Activated T-cell treated with anti-CD3 and anti-CD28 coated beads for 48 hours (primary cell): ENCODE data around the gene PTPRE.

Experiments
- DNase-seq: peaks from one replicate; pipeline ENCODE4 v3.0.0-alpha.2; 2020; ENCODE audit warnings: low read depth

PTPRE gene

DNA sequence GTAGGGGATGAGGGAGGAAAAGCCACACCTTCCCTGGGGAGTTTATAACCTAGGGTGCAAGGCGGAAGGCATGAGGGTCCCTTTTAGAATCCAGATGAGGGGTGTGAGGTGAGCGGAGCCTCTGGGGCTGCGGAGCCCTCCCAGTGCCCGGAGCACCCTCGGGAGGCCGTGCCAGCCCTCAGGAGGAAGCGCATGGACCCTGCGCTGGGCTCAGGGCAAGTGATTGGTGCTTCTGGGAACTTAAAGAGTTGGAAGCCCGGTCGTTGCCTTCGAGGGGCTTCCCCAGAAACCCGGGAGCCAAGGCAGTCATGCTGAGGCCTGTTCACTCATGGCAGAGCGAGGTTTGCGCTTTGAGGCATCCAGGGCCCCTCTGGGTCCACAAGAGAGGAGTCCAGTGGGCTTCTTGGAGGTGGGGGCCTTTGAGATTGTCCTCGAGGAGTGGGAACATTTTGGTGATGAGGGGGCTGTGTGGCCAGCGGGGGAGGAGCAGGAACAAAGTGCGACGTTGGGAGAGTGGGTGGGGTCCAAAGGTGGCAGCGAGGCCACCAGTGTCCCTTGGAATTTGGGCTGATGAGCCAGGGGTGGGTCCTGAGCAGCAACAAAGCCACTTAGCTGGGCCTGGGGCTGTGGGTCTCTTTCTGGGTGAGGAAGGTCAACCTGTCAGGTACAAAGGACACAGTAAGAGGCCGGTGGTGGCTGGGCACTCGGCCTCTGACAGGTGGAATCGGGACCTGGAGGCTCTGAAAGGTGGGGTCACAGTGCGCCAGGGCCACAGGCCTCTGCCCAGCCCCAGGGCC is 139.5 kb downstream of the PTPRE start:
- no peak for DNase-seq

DNA sequence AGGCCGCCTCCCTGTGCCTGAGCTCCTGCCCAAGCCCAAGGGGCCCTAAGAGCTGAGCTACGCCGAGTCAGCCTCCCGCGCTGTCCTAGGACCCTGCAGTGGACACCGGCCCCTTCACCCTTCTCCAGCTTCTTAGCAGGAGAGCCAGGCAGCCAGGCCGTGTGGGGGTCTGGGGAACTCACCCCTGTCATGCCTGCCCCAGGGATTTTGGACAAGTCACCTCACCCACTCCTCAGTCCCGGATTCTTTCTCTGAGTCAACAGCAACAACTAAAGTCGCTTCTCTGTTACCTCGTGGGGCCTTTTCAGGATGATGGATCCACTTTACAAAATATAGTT is 140.0 kb downstream of the PTPRE start:
- DNase-seq: no peak

DNA sequence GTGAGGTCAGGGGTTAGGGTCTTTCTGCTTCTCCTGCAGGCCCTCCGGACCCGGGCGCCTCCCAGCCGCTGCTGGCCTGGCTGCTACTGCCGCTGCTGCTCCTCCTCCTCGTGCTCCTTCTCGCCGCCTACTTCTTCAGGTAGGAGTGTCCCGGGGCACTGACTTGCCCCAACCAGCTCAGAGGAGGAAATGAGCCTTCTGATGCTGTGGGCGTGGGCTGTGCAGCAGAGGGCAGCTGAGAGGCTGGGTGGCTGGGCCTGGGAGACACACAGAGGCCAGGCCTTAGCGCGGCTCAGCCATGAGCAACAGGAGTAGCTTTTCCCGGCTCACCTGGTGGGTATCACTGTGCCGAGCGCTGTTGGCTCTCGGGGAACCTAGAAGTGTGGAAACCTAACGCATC is 140.4 kb downstream of the PTPRE start:
- DNase-seq: peak; percentile 75

DNA sequence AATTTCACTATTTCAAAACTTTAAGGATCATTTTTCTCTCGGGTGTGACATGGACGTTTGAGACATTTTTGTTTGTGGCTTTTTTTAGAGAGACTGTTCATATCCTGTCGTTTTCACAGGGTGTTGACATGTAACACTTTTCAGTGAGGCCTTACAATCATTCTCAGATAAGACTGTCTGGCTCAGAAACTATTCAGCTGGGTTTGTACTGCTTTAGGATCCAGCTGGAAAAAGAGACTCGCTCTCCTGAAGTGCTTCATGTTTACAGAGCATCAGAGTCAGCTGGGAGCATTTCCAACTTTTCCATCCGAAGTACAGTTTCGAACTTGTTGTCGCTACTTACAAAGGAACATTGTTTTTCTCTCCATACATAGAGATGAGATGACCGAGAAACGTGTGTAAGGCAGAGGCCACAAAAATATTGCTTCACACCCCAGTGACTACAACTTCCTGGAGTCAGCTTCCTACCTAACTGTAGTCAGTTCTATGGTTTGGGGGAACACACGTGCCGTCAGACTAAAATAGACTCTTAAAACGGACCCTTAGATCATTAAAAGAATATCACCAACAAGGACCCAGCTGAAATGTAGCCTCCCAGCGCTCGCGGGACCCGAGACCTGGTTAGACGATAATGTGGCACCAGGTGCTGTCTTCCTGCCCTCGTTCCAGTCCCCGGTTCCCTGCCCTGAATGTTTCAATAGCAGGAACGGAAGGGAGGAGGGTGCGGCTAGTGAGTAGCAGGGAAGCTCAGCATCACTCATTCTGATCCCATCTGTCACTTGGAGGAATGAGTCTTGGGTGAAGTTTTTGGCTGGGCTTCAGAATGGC is 141.3 kb downstream of the PTPRE start:
- no peak for DNase-seq

DNA sequence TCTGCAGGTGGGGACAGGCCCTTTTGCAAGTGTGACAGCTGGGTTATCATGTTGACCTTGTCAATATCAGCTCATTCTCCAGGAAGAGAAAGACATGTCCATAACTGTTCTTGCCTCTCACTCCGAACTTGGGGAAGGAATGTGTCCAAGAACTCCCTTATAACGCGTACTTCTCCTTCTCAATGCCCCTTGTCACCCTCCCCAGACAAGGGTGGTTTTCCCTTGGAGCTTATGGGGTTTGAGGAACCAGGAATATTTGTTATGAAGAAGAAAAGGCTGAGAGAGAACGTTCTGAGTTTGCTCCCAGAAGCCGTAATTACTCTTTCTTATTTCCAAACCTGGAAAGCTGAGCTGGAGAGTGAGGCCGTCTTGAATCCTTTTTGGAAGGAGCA is 141.9 kb downstream of the PTPRE start:
- no peak for DNase-seq

DNA sequence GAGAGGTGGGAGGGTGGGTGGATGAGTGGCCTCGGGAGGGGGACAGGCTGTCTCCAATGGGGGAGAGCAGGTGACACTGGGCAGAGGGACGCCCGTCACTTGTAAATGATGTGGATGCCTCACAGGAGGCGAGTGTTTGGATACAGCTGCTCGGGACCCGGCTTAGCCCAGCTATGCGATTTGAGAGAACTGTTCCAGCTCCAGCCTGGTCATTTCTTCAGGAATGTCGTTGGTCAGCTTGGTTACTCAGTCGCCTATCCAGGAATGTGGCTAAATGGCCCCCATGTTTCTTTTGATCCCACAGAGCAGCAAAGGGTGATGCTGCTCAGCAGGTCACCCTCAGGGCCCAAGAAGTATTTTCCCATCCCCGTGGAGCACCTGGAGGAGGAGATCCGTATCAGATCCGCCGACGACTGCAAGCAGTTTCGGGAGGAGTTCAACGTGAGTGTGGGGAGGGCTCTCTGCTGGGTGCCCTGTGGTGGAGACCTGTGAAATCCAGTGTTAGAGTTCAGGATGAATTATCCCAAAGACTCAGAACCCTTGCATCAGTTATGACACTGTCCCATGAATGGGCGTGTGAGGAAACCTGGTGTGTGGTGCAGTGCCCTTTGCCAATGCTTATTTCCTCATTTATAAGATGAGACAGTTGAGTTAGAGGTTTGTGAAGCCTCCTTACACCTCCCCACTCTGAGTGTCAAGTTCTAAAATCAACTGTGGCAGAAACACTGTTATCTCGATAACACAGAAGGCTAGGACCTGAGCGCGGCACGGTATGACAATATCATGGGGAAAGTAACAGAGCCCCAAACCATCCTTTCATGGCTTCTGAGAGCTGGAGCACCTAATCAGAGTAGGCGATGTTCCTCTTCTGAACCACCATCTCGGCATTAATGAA is 142.6 kb downstream of the PTPRE start:
- DNase-seq: no peak

DNA sequence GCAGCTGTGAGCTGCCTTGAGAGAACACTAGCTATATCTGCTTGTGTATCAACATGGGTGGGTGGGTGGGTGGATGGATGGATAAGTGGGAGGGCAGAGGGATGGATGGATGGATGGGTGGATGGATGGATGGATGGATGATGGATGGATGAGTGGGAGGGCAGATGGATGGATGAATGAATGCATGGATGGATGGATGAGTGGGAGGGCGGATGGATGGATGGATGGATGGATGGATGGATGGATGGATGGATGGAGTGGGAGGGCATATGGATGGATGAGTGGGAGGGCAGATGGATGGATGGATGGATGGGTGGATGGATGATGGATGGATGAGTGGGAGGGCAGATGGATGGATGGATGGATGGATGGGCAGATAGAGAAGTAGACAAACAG is 143.2 kb downstream of the PTPRE start:
- no peak for DNase-seq

DNA sequence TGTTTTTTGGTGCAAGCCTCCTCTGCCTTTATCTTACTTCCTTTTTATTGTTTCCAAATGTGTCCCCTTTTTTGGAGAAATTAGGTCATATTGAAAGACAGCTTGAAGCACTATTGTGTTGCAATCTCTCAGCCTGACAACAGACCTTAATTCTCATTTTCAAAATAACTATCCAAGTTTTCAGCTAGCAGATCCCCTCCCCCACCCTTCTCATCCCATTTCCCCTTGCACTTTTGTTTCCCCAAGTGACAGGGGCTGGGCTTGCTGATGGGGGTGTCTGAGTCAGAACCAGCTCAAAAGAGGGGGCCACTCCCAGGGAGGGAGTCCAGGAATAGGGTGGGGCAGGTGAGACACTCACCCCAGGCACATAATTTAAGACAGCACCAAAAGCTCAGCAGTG is 144.0 kb downstream of the PTPRE start:
- no peak for DNase-seq

DNA sequence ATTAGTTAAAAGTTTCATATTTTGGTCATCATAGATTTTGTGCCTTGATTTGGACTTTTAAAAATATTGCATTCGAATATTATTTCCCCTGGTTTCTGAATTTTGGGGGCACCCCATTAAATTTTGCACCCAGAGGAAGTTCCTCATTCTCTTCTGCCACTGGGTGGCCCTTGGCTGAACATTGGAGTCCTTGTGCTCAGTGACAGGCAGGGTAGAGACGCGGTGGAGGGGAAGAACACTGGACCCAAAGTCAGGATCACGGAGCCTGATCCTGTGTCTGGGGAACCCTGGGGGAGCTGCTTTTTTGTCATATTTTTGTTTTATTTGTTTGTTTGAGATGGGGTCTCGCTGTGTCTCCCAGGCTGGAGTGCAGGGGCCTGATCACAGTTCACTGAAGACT is 144.6 kb downstream of the PTPRE start:
- DNase-seq: no peak

DNA sequence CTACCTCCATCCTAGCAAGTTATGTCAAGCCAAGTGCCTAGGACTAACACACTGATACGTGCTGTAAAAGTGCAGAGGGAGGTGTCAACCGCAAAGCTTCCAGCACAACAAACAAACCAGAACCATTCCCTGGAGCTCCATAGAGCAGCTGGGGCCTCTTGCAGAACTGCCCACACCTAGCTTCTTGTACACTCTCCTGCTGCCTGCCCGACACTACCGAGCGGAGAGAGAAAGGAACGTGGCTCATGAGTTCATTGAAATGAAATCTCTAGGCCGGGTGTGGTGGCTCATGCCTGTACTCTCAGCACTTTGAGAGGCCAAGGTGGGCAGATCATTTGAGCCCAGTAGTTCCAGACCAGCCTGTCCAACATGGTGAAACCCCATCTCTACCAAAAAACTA is 145.8 kb downstream of the PTPRE start:
- DNase-seq: no peak

DNA sequence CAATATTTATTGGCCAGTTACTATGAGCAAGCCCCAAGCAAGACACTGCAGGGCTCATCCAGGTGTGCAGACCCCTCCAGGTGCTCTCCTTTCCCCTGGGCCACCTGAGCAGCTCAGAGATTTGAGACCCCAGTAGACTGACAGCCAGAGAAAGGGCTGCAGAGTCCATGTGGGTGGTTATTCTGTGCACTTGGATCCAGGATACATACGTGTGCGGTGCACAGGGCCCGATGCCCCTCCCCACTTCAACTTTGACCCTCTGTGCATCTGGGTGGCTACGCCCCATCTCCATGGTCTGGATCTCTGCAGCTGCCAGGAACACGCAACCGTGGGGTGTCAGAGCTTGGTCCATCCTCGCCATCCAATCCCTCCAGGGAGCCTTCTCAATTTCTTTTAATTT is 146.5 kb downstream of the PTPRE start:
- no peak for DNase-seq

DNA sequence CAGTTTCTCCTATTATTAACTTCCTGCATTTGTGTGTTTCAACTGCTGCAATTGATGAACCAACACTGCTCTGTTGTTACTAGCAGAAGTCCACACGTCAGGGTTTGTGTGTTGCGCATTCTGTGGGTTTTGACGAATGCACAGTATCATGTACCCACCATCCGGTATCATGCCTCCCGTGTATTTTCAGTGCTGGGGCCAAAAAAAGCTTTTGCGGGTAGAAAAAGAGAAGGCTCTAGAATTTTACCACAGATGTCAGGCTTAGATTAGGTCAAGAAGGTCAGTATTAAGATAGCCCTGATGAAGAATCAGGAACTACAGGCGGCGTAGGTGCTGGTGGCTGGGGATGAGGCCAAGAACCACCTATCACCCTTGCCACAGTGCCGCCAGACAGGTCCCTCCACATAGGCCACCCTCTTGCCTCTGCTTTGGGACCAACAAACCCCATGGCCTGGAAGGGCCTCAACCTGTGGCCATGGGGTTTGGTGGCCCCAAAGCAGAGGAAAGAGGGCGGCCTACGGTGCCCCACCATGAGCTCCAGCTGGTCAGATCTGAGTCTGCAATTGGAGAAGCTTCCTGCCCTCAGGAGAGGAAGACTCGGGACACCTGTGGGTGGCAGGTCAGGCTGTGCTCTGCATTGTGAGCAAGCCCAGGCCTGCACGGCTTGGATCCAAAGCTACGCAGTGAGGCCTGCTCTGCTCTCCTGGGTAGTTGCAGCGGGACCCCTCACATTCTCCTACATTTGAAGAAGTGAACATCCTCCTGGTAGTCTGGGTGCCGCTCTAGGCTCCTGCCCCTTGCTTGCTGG is 147.5 kb downstream of the PTPRE start:
- no peak for DNase-seq

DNA sequence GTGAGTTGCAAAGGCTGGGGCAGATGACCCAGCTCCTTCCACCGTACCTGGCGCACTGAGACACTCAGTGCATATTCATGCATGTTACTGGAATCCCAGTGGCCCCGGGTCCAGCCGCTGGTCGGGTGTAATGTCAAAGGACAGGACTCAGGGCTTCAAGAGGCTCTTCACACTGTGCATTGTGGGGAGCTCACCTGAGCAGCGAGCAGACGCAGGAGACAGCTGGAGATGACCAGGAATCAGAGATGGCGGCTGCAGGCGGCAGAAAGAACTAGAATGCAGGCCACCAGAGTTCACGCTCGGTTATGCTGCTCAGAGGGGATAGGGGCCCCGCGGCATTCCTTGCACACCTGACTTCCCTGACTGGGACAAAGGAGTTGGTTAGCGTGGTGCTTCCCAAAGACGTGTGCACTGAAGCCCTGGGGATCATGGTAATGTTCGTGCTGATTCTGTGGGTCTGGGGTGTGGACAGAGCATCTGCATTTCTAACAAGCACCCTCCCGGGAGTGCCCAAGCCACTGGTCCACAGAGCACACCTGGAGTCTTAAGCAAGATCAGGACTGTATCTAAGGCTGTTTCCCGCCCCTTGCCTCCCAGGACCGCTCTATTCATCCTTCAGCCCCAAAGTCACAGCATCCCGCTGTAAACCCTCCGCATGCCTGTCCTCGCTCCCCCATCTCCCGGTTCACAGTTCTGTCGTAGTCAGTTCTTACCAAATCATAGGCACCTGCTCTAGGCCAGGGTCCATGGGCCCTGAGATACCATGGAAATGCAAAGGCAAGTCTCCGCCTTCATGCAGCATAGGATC is 148.4 kb downstream of the PTPRE start:
- no peak for DNase-seq

DNA sequence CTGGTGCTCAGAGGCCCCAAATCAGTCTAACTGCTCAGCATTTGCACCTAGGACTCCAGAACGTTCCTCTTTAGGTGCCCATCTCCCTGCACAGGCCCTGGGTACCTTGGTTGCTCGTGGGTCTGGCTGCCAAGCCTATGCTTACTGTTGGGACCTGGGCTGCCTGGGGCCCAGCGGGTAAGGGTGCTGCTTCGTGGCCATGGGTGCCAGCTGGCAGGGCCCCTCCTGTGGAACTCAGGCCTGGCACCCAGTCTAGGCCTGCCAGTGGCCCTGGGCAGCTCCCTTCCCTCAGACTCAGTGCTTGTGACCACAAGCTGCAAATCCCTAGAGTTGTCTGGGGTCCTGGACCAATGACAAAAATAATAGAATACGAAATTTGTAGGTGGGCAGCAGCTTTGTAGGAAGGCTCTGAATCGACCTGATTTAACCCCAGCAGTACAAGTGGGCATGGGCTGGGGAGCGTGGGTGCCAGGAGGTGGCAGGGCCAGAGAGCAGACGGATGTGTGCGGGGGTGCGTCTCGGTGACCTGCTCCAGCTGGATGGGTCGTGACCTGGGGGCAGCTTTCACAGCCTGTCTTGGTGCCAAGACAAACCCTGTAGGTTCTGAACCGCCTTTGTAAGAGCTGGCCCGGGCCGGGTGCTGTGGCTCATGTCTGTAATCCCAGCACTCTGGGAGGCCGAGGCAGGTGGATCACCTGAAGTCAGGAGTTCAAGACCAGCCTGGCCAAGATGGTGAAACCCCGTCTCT is 149.6 kb downstream of the PTPRE start:
- DNase-seq: no peak

DNA sequence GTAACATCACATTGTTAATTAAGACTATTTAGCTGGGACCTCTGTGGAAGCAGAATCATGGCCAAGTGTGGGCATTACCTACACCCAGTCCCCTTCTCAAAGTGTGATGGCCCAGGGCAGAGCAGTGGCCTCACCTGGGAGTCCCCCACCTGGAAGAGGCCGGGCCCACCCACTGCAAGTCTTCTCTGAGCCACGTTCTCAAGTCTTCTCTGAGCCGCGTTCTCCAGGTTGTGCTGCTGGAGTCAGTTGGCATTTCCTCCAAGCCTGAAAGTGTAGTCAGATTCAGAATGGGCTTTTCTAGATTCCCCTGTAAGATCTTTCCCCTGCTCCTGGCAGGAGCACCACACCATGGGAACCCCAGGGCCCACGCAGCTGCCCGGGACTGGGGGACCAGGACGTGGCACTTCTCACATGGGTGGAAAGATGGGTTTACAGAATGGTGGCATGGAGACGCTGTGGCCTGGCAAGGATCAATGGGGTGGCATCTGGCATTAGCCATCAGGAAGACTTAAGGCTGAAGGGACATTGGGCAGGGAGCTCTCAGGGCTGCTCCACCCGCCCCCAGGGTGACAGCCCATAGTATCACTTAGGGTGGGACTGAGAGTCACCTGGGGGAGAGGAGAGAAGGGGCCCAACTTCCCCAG is 151.3 kb downstream of the PTPRE start:
- no peak for DNase-seq

DNA sequence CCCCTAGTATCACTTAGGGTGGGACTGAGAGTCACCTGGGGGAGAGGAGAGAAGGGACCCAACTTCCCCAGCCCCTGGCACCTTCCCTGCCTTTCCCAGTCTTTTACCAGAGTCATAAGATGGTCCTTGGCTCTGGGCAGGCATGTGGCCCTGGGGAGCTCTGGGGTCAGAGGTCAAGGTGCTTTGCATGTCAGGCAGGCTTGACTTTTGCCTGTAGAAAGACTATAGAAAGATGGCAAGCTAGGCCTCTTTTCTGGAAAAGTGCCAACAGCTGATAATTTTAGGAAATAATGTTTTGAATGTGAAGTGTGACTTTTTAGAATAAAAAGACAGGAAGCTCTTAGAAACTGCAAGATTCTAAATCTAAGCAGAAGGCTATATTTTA is 151.8 kb downstream of the PTPRE start:
- DNase-seq: no peak

DNA sequence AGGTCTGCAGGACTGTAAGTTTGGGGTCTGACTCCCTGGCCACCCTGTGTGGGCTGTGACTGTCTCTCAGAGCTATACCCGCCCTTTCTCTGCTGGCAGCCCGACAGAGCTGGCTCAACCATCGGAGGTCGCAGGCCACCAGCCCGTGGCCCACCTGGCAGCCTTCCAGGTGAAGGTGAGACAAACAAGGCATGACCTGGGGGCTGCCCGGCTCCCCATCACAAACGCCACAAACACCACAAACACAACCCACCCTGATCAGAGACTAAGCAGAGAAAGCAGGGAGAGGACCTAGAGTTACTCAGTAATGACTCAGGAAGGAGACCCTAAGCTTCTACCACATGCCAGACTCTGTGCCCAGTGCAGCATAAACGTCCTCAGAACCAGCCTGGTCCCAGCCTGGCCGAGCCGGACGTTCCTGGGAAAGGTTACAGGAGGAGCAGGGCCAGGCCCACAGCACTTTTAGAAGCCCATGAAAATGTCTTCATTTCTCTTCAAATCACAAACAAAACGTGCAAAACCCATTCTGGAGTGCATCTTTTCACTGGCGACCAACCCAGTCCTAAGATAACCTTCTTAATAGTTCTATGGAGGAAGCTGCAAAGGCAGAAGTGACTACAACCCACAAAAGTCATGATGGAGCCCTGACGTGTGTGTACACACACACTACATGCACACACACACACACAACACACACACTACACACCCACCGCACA is 152.5 kb downstream of the PTPRE start:
- DNase-seq: no peak

DNA sequence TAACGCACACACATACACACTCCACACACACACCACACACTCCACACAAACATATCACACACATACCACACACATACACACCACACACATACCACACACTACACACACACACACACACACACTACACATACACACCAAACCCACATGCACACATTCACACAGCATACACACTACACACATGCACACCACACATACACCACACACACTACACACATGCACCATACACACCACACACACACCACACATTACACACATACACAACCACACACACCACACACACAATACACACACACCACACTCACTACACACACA is 153.0 kb downstream of the PTPRE start:
- no peak for DNase-seq
